Measurements from ENCODE around the gene NAV1.

The NAV1 gene

DNA sequence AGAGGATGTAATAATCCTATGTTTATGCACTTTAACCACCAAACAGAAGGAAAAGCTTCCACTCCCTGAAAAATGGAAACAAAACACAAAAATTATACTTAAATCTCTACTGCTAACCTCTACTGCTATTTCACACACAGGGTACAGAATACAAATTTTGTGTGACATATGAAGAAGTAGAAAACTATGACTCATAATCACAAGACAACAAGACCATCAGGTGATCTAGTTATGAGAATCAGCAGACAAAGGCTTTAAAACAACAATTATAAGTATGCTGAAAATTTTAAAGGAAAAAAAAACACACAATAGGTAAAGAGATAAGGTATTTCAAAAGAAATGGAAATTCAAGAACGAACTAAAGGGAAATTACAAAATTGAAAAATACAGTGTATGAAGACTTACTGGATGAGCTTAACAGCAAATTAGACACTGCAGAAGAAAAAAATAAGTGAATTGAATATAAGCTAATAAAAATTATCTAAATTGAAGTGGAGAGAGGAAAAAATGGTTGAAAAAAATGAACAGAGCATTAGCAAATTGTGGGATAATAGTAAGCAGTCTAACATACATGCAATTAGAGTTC is 13.6 kb upstream of the NAV1 start:
- Histone ChIP-seq H3K9me3 (no peaks in the 10 kb centered on the region), H3K4me3 (ENCODE audit: low read depth in 1 of 2, low read length in 1 of 2) (no peak overlapping the region), H3K27ac (no peak overlapping the region), H3K27me3 (no peaks in the 10 kb centered on the region), H3K4me1 (ENCODE audit: control insufficient read depth in 1 of 2, insufficient read depth in 1 of 2, low read depth in 1 of 2, low read length in 1 of 2) (no peaks in the 10 kb centered on the region), H3K36me3 (no peaks in the 10 kb centered on the region)
- TF ChIP-seq, protein P1, sequence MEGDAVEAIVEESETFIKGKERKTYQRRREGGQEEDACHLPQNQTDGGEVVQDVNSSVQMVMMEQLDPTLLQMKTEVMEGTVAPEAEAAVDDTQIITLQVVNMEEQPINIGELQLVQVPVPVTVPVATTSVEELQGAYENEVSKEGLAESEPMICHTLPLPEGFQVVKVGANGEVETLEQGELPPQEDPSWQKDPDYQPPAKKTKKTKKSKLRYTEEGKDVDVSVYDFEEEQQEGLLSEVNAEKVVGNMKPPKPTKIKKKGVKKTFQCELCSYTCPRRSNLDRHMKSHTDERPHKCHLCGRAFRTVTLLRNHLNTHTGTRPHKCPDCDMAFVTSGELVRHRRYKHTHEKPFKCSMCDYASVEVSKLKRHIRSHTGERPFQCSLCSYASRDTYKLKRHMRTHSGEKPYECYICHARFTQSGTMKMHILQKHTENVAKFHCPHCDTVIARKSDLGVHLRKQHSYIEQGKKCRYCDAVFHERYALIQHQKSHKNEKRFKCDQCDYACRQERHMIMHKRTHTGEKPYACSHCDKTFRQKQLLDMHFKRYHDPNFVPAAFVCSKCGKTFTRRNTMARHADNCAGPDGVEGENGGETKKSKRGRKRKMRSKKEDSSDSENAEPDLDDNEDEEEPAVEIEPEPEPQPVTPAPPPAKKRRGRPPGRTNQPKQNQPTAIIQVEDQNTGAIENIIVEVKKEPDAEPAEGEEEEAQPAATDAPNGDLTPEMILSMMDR (IDR thresholded peaks at IDR 0.05): no peak

GRCh38 chr1:201527879-201528278 is 11.0 kb upstream of the NAV1 start:
- TF ChIP-seq, protein P1 (IDR thresholded peaks at IDR 0.05): no peak
- no peak overlapping the region for H3K27ac ChIP-seq
- no peaks in the 10 kb centered on the region for H3K4me1 ChIP-seq (ENCODE audit: control insufficient read depth in 1 of 2, insufficient read depth in 1 of 2, low read depth in 1 of 2, low read length in 1 of 2)
- no peaks in the 10 kb centered on the region for H3K9me3 ChIP-seq
- peaks cover 13% of the 10 kb centered on the region for H3K27me3 ChIP-seq
- H3K36me3 ChIP-seq: no peaks in the 10 kb centered on the region
- H3K4me3 ChIP-seq (ENCODE audit: low read depth in 1 of 2, low read length in 1 of 2): no peak overlapping the region

- Histone ChIP-seq H3K4me3 (ENCODE audit: low read depth in 1 of 2, low read length in 1 of 2) (no peak overlapping the region), H3K4me1 (ENCODE audit: control insufficient read depth in 1 of 2, insufficient read depth in 1 of 2, low read depth in 1 of 2, low read length in 1 of 2) (no peaks in the 10 kb centered on the region), H3K36me3 (no peaks in the 10 kb centered on the region), H3K27me3 (peaks cover 13% of the 10 kb centered on the region), H3K9me3 (no peaks in the 10 kb centered on the region), H3K27ac (no peak overlapping the region)
- TF ChIP-seq, protein P1 (IDR thresholded peaks at IDR 0.05): no peak
Observed at GRCh38 chr1:201528631-201529252, 10.2 kb upstream of the NAV1 start.

GRCh38 chr1:201530741-201531531 is 8.0 kb upstream of the NAV1 start:
- H3K4me1 ChIP-seq (ENCODE audit: control insufficient read depth in 1 of 2, insufficient read depth in 1 of 2, low read depth in 1 of 2, low read length in 1 of 2): no peaks in the 10 kb centered on the region
- peaks cover 25% of the 10 kb centered on the region for H3K27me3 ChIP-seq
- TF ChIP-seq, protein P1 (IDR thresholded peaks at IDR 0.05): no peak
- no peaks in the 10 kb centered on the region for H3K9me3 ChIP-seq
- H3K4me3 ChIP-seq (ENCODE audit: low read depth in 1 of 2, low read length in 1 of 2): no peak overlapping the region
- H3K36me3 ChIP-seq: no peaks in the 10 kb centered on the region
- H3K27ac ChIP-seq: no peak overlapping the region

- Histone ChIP-seq H3K36me3 (no peaks in the 10 kb centered on the region), H3K4me1 (ENCODE audit: control insufficient read depth in 1 of 2, insufficient read depth in 1 of 2, low read depth in 1 of 2, low read length in 1 of 2) (no peaks in the 10 kb centered on the region), H3K9me3 (no peaks in the 10 kb centered on the region), H3K27me3 (peaks cover 34% of the 10 kb centered on the region), H3K27ac (no peak overlapping the region), H3K4me3 (ENCODE audit: low read depth in 1 of 2, low read length in 1 of 2) (no peak overlapping the region)
- TF ChIP-seq, protein P1 (IDR thresholded peaks at IDR 0.05): no peak
Observed at GRCh38 chr1:201531551-201532425, 7.1 kb upstream of the NAV1 start.
